GM23338 (cell line): ENCODE data around the gene EXD3.

Experiments
- CTCF ChIP-seq, 2 experiments: fragments of 200-600 bp in 1 of 2; sonication (generic) in 1 of 2; conservative IDR thresholded peaks; 2 replicates each; pipeline versions ENCODE4 v1.5.1 to v1.6.1; 2016 to 2017; ENCODE audit warnings: antibody characterized with exemption in 2 of 2, low read depth in 2 of 2, mild to moderate bottlenecking in 2 of 2, moderate library complexity in 1 of 2
- EZH2 ChIP-seq: fragments of 200-600 bp; sonication (generic); IDR thresholded peaks from one replicate; pipeline ENCODE4 v1.8.0; 2017; ENCODE audit warnings: antibody characterized with exemption, mild to moderate bottlenecking, low read depth; ENCODE audit not compliant: unreplicated experiment
- EZH2phosphoT487 ChIP-seq: fragments of 200-600 bp; sonication (generic); IDR thresholded peaks from one replicate; pipeline ENCODE4 v1.8.1; 2018; ENCODE audit warnings: antibody characterized with exemption; ENCODE audit not compliant: unreplicated experiment
- JUNB ChIP-seq: IDR thresholded peaks from one replicate; pipeline ENCODE4 v1.6.1; 2016; ENCODE audit warnings: antibody characterized with exemption; ENCODE audit not compliant: unreplicated experiment
- POLR2AphosphoS5 ChIP-seq: IDR thresholded peaks from 2 replicates; pipeline ENCODE4 v1.6.1; 2016; ENCODE audit warnings: antibody characterized with exemption, low read depth
- REST ChIP-seq: IDR thresholded peaks from one replicate; pipeline ENCODE4 v1.6.1; 2018; ENCODE audit warnings: antibody characterized with exemption; ENCODE audit not compliant: unreplicated experiment
- ZNF462 ChIP-seq: fragments of 250-450 bp; sonication (Bioruptor Pico); IDR thresholded peaks from 2 replicates; pipeline ENCODE4 v1.5.0; 2020; ENCODE audit warnings: mild to moderate bottlenecking, moderate library complexity

DNA sequence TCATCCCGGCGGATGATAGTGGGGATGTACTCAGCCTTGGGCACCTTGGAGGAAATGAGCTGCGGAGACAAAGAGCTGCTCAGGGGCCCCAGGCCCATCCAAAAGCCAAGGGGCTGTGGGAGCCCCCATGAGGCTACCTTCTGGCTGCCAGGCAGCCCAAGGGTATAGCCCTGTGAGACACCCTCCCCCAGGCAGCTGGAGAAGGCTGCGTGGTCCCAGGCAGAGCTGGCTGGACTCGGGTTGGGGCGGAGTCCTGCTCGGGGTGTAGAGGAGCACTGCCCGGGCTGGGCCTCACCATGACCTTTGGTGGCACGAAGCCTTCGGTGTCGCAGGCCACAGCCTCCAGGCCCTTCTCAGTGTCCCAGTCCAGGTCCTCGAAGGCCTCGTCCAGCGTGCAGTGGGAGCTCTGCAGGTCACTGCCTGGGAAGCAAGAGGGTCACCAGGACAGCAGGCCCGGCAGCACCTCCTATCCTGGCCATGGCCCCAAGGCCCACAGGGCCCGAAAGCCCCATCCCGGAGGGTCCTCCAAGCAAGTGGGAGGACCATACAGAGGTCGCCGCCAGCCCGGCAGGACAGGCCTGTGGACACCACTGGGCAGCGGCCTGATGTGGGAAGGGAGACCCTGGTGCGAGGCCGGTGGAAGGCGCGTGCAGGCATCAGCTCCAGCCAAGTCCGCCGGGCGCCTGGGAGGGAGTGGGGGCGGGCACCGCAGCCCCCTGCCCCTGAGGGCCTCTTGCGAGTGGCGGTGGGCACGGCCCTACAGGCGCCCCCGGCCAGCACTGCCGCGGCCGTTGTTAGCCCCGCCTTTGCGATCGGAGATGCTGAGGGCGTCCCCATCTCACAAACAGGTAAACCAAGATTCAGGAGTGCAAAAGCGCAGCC, 30.0 kb upstream of the EXD3 start:
- TF ChIP-seq CTCF (conservative IDR thresholded peaks at IDR 0.05; ENCODE audit: low read depth in 2 of 2) = no peak
- TF ChIP-seq POLR2AphosphoS5 = no peak
- TF ChIP-seq EZH2 = no peak
- TF ChIP-seq JUNB = no peak
- TF ChIP-seq EZH2phosphoT487 = no peak
- no peak for TF ChIP-seq ZNF462 (CRISPR knock-in tag)
- no peak for TF ChIP-seq REST
